Prostate gland (tissue), 2 donors: ENCODE measurements around the gene CPT1C. TPM values are rescaled to one million over a fixed set of nuclear protein-coding genes. Genes with fewer than 3 reads are reported as not detected.

ENCODE experiments used
- DNase-seq: peaks from one replicate; pipeline ENCODE4 v3.0.0-alpha.2; 2019; ENCODE audit warnings: low spot score
- H3K27ac ChIP-seq, 2 donors: fragments of 200-600 bp; sonication (generic); 2 replicates each; pipeline ENCODE4 v1.5.1; 2017 to 2019
- H3K27me3 ChIP-seq: fragments of 200-600 bp; sonication (generic); replicated peaks from 2 replicates; pipeline ENCODE4 v1.5.1; 2019; ENCODE audit not compliant: insufficient read depth
- H3K36me3 ChIP-seq, 2 donors: fragments of 200-600 bp; sonication (generic); 1 replicate in 1 of 2; 2 replicates in 1 of 2; pipeline versions ENCODE4 v1.5.1 to v1.8.1; 2017 to 2019
- H3K4me1 ChIP-seq: fragments of 200-600 bp; sonication (generic); replicated peaks from 2 replicates; pipeline ENCODE4 v1.5.1; 2019
- H3K4me3 ChIP-seq, 2 donors: fragments of 200-600 bp; sonication (generic); 2 replicates each; pipeline ENCODE4 v1.5.1; 2017 to 2019
- H3K9me3 ChIP-seq: fragments of 200-600 bp; sonication (generic); 2 replicates; pipeline ENCODE4 v1.5.1; 2017
- CTCF ChIP-seq, 4 experiments: fragments of 200-600 bp in 2 of 4; fragments of 450-650 bp in 2 of 4; sonication (generic) in 2 of 4; IDR thresholded peaks; 1 replicate in 3 of 4; 2 replicates in 1 of 4; pipeline ENCODE4 v1.5.1; 2016 to 2019; ENCODE audit warnings: antibody characterized with exemption in 4 of 4, mild to moderate bottlenecking in 2 of 4, moderate library complexity in 2 of 4
- POLR2A ChIP-seq: fragments of 450-650 bp; IDR thresholded peaks from one replicate; pipeline ENCODE4 v1.6.1; 2016; ENCODE audit warnings: antibody characterized with exemption, mild to moderate bottlenecking
- POLR2AphosphoS5 ChIP-seq: sonication (generic); formaldehyde crosslinking; IDR thresholded peaks from one replicate; pipeline ENCODE4 v1.6.1; 2017; ENCODE audit warnings: antibody characterized with exemption
- WGBS: methylation state at CpG from one replicate; pipeline ENCODE4 v1.1.5; 2018; 5-methylcytosine and 5-hydroxymethylcytosine counted together
- intact Hi-C: fragments of 100-400 bp; cut with DNase I; formaldehyde crosslinking; loops from one replicate; pipeline ENCODE4 v1.14.2; 2022
- total RNA-seq, 2 donors: library from RNA; depleted of rRNA; stranded (reverse); fragments of >200 nt; gene quantifications; one replicate each; pipeline ENCODE4 v1.1.0, GENCODE V29; 2016

CPT1C gene
- total RNA-seq, 2 donors from 2014 or later = 0.96 to 5.5 TPM

- peaks cover 11% of the 10 kb centered on the region for H3K4me1 ChIP-seq
- H3K9me3 ChIP-seq = no peaks in the 10 kb centered on the region
- TF ChIP-seq POLR2A (peak; percentile 91), POLR2AphosphoS5 (no peak), CTCF (IDR thresholded peaks at IDR 0.05) (no peak)
- WGBS = under 1% methylated on average over 56 of the region's 57 CpGs
- DNase-seq = no peak
- H3K4me3 ChIP-seq = peak within 1 kb of the TSS; percentile 66 to 92
- no peaks in the 10 kb centered on the region for H3K27me3 ChIP-seq
- peaks cover 6 to 7% of the 10 kb centered on the region in 2 donors for H3K36me3 ChIP-seq
- intact Hi-C loops = loop anchor here (2.0 to 5.0 kb wide), 3 partner anchors 35 to 90 kb away; partner anchors contain the start of genes AP2A1, PRR12 and SCAF1
- peak within 1 kb of the TSS; percentile 83 to 93 for H3K27ac ChIP-seq
Measured at GRCh38 chr19:49677231-49677900, 13.6 kb upstream of the CPT1C start, which contains the start of gene PRMT1. Gene PRMT1, plus strand, starts transcription at chr19:49677271. Its CDS starts 10 bp downstream, at chr19:49677281.

GRCh38 chr19:49677901-49678674 lies 12.8 kb upstream of the CPT1C start:
- Histone ChIP-seq H3K9me3 (no peaks in the 10 kb centered on the region), H3K27me3 (no peaks in the 10 kb centered on the region), H3K36me3 (peaks cover 8 to 9% of the 10 kb centered on the region in 2 donors), H3K27ac (peak overlapping the region; percentile 83 to 93), H3K4me1 (peaks cover 11% of the 10 kb centered on the region), H3K4me3 (peak overlapping the region; percentile 66 to 92)
- WGBS = 4% methylated on average over 21 of the region's 21 CpGs
- peak; percentile 16 for TF ChIP-seq POLR2AphosphoS5
- TF ChIP-seq POLR2A = no peak
- peak in 3 of 4 experiments; percentile 57 to 67 (median 58) for TF ChIP-seq CTCF (IDR thresholded peaks at IDR 0.05)
- intact Hi-C loops = loop anchor here (2.0 to 5.0 kb wide), 3 partner anchors 35 to 89 kb away; partner anchors contain the start of genes AP2A1, PRR12 and SCAF1
- DNase-seq = peak; percentile 40

GRCh38 chr19:49678985-49679770 lies 11.7 kb upstream of the CPT1C start:
- no peak overlapping the region for H3K27ac ChIP-seq
- H3K9me3 ChIP-seq = no peaks in the 10 kb centered on the region
- DNase-seq = no peak
- intact Hi-C loops = loop anchor here (5.0 kb wide), 2 partner anchors 87 to 88 kb away; partner anchors contain the start of genes AP2A1 and PRR12
- 54% methylated on average over 12 of the region's 12 CpGs for WGBS
- H3K36me3 ChIP-seq = peaks cover 8 to 9% of the 10 kb centered on the region in 2 donors
- H3K4me3 ChIP-seq = no peak overlapping the region
- H3K4me1 ChIP-seq = peaks cover 11% of the 10 kb centered on the region
- TF ChIP-seq POLR2AphosphoS5 (no peak), CTCF (IDR thresholded peaks at IDR 0.05) (no peak)
- H3K27me3 ChIP-seq = no peaks in the 10 kb centered on the region

GRCh38 chr19:49679771-49680413 lies 11.0 kb upstream of the CPT1C start:
- no peak for DNase-seq
- TF ChIP-seq POLR2AphosphoS5 (no peak), CTCF (IDR thresholded peaks at IDR 0.05) (no peak), POLR2A (no peak)
- intact Hi-C loops = loop anchor here (5.0 kb wide), 2 partner anchors 87 to 88 kb away; partner anchors contain the start of genes AP2A1 and PRR12
- no peak overlapping the region for H3K4me3 ChIP-seq
- WGBS = 55% methylated on average over 10 of the region's 10 CpGs
- H3K9me3 ChIP-seq = no peaks in the 10 kb centered on the region
- H3K36me3 ChIP-seq = peaks cover 9 to 12% of the 10 kb centered on the region in 2 donors
- H3K27me3 ChIP-seq = no peaks in the 10 kb centered on the region
- H3K27ac ChIP-seq = peak overlapping the region in 1 of 2 donors; percentile 62
- peaks cover 11% of the 10 kb centered on the region for H3K4me1 ChIP-seq
